Cerebellar cortex (tissue), 1 donor: ENCODE results near the gene SDF2L1.
"Not testable (repeated sequence)": the region's sequence is repeated elsewhere in the genome, so short reads cannot be mapped to it uniquely, and the experiment has no call there.

ENCODE experiments used
- DNase-seq: peaks from one replicate; pipeline ENCODE4 v3.0.0-alpha.2; 2015; ENCODE audit warnings: low spot score

Gene SDF2L1

GRCh38 chr22:21636629-21637218, 5.4 kb upstream of the SDF2L1 start:
- DNase-seq, result no peak

GRCh38 chr22:21637450-21637849, 4.7 kb upstream of the SDF2L1 start:
- not testable (repeated sequence) for DNase-seq

GRCh38 chr22:21639359-21639758, 2.7 kb upstream of the SDF2L1 start:
- DNase-seq, result no peak

- no peak for DNase-seq
Observed at GRCh38 chr22:21640810-21641209, 1.3 kb upstream of the SDF2L1 start.

- peak; percentile 73 for DNase-seq
Observed at GRCh38 chr22:21641417-21641788, 699 bp upstream of the SDF2L1 start.

- peak; percentile 67 for DNase-seq
Observed at GRCh38 chr22:21642584-21643448, 714 bp downstream of the SDF2L1 start.

- DNase-seq, result no peak
Observed at GRCh38 chr22:21643533-21644357, 1.6 kb downstream of the SDF2L1 start.

GRCh38 chr22:21645513-21645912, 3.4 kb downstream of the SDF2L1 start:
- DNase-seq, result not testable (repeated sequence)

GRCh38 chr22:21646608-21647590, 4.8 kb downstream of the SDF2L1 start:
- peak; percentile 91 for DNase-seq

- no peak for DNase-seq
Observed at GRCh38 chr22:21650280-21650679, 8.2 kb downstream of the SDF2L1 start.

- no peak for DNase-seq
Observed at GRCh38 chr22:21650823-21651520, 8.9 kb downstream of the SDF2L1 start.

GRCh38 chr22:21651521-21652009, 9.5 kb downstream of the SDF2L1 start:
- no peak for DNase-seq

GRCh38 chr22:21652010-21652546, 10.0 kb downstream of the SDF2L1 start:
- DNase-seq, result peak; percentile 86

GRCh38 chr22:21652547-21653545, 10.7 kb downstream of the SDF2L1 start:
- DNase-seq, result no peak

GRCh38 chr22:21657020-21657359, 14.9 kb downstream of the SDF2L1 start:
- DNase-seq, result peak; percentile 27

- DNase-seq, result peak; percentile 56
Observed at GRCh38 chr22:21657360-21658032, 15.4 kb downstream of the SDF2L1 start.

- DNase-seq, result no peak
Observed at GRCh38 chr22:21659864-21660525, 17.9 kb downstream of the SDF2L1 start.

GRCh38 chr22:21660904-21661303, 18.8 kb downstream of the SDF2L1 start:
- no peak for DNase-seq
